Activated CD4-positive, alpha-beta T cell treated with anti-CD3 and anti-CD28 coated beads for 48 hours (primary cell): ENCODE measurements around the gene GPR179.
"Not testable (repeated sequence)": the region's sequence is repeated elsewhere in the genome, so short reads cannot be mapped to it uniquely, and the experiment has no call there.

Source experiments
- DNase-seq: peaks from one replicate; pipeline ENCODE4 v3.0.0-alpha.2; 2020

The GPR179 gene

GRCh38 chr17:38322156-38322779 lies 21.5 kb downstream of the GPR179 start:
- peak; percentile 84 for DNase-seq

- no peak for DNase-seq
Measured at GRCh38 chr17:38320482-38320881, 23.3 kb downstream of the GPR179 start.

- no peak for DNase-seq
Measured at GRCh38 chr17:38317081-38317480, 26.7 kb downstream of the GPR179 start.

- no peak for DNase-seq
Measured at GRCh38 chr17:38315497-38315896, 28.3 kb downstream of the GPR179 start.

- DNase-seq: peak; percentile 98
Measured at GRCh38 chr17:38296834-38297517, 46.8 kb downstream of the GPR179 start, which contains the start of gene MRPL45. Gene MRPL45 (plus strand): TSS chr17:38297168. CDS start chr17:38297184, 16 bp downstream.

GRCh38 chr17:38295602-38296365 lies 48.0 kb downstream of the GPR179 start:
- not testable (repeated sequence) for DNase-seq

- not testable (repeated sequence) for DNase-seq
Measured at GRCh38 chr17:38289760-38290159, 54.0 kb downstream of the GPR179 start.

GRCh38 chr17:38288217-38288827 lies 55.4 kb downstream of the GPR179 start:
- not testable (repeated sequence) for DNase-seq

GRCh38 chr17:38286501-38287091 lies 57.2 kb downstream of the GPR179 start:
- DNase-seq: peak; percentile 43

GRCh38 chr17:38285994-38286393 lies 57.8 kb downstream of the GPR179 start:
- DNase-seq: not testable (repeated sequence)
